Measurements from ENCODE around the gene PLK4.
A peak's percentile ranks its signal among the peaks of the same experiment; 100 is the strongest.

Gene PLK4
- long read RNA-seq, transcript PLK4-209 (15 exons, 3,123 nt): minor isoform, 5 of 149 reads
- long read RNA-seq, transcript PLK4-201 (16 exons, 3,841 nt): major isoform, 74 of 149 reads
- long read RNA-seq, partial matches to known transcripts: 26 of 149 reads
- long read RNA-seq, other reads (novel, unspliced or antisense): 44 of 149 reads

DNA sequence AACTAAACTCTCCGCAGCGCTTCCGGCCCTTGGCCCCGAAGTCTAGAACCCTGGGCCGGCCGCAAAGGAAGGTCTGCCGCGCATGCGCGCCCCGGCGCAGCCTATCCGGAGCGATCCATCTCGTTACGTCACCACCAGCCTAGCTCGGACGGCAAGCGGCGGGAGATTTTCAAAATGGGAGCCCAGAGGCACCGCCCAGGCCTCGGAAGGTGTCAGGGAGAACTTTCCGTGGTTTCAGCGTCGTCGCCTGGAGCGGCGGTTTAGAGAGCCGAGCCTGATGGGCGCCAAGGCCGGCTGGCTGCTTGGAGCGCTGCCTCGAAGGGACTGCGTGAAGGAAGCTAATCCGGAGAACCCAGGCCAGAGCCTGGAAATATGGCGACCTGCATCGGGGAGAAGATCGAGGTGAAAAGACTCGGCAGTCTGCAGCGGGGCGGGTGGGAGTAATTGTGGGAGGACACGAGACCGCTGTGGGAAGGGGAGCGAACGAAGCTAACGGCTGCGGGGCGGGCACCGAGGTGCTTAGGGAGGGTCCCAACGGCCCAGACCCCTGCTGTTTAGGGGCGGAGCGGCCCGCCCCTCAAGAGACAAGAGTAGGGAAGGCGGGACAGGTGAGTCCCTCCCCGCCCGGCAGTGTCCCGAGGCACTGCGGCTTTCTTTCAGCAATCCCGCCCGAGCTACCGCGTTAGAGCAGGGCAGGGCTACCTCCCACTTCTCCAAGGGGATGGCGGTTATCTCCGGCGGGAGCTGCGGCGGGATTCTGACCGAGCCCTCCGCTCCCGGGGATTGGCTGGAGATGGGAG, at the start of gene PLK4:
Gene PLK4 (plus strand): TSS at position 131 of the 800 bp plus-strand sequence. CDS start 242 bp downstream, at position 373.
- peak within 1 kb of the TSS; percentile 64 for H3K4me3 ChIP-seq (replicated peaks; ENCODE audit: insufficient read depth, low read length)
- H3K27me3 ChIP-seq (ENCODE audit: insufficient read depth, poor library complexity, severe bottlenecking): no peaks in the 10 kb centered on the region
- TF ChIP-seq, protein P1, sequence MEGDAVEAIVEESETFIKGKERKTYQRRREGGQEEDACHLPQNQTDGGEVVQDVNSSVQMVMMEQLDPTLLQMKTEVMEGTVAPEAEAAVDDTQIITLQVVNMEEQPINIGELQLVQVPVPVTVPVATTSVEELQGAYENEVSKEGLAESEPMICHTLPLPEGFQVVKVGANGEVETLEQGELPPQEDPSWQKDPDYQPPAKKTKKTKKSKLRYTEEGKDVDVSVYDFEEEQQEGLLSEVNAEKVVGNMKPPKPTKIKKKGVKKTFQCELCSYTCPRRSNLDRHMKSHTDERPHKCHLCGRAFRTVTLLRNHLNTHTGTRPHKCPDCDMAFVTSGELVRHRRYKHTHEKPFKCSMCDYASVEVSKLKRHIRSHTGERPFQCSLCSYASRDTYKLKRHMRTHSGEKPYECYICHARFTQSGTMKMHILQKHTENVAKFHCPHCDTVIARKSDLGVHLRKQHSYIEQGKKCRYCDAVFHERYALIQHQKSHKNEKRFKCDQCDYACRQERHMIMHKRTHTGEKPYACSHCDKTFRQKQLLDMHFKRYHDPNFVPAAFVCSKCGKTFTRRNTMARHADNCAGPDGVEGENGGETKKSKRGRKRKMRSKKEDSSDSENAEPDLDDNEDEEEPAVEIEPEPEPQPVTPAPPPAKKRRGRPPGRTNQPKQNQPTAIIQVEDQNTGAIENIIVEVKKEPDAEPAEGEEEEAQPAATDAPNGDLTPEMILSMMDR (IDR thresholded peaks at IDR 0.05; ENCODE audit: insufficient read depth, low read length): no peak
- TF ChIP-seq, protein P2, sequence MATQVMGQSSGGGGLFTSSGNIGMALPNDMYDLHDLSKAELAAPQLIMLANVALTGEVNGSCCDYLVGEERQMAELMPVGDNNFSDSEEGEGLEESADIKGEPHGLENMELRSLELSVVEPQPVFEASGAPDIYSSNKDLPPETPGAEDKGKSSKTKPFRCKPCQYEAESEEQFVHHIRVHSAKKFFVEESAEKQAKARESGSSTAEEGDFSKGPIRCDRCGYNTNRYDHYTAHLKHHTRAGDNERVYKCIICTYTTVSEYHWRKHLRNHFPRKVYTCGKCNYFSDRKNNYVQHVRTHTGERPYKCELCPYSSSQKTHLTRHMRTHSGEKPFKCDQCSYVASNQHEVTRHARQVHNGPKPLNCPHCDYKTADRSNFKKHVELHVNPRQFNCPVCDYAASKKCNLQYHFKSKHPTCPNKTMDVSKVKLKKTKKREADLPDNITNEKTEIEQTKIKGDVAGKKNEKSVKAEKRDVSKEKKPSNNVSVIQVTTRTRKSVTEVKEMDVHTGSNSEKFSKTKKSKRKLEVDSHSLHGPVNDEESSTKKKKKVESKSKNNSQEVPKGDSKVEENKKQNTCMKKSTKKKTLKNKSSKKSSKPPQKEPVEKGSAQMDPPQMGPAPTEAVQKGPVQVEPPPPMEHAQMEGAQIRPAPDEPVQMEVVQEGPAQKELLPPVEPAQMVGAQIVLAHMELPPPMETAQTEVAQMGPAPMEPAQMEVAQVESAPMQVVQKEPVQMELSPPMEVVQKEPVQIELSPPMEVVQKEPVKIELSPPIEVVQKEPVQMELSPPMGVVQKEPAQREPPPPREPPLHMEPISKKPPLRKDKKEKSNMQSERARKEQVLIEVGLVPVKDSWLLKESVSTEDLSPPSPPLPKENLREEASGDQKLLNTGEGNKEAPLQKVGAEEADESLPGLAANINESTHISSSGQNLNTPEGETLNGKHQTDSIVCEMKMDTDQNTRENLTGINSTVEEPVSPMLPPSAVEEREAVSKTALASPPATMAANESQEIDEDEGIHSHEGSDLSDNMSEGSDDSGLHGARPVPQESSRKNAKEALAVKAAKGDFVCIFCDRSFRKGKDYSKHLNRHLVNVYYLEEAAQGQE (IDR thresholded peaks at IDR 0.05; ENCODE audit: insufficient replicate concordance, low read depth): no peak
- TF ChIP-seq SPI1 (IDR thresholded peaks at IDR 0.05; ENCODE audit: borderline replicate concordance, low read depth): no peak
- peak; percentile 80; the same call in 1 of the 2 replicates for TF ChIP-seq GABPA (IDR thresholded peaks at IDR 0.05; ENCODE audit: low read depth)
- TF ChIP-seq POLR2AphosphoS5 (IDR thresholded peaks at IDR 0.05; ENCODE audit: low read depth): peak; percentile 77
- DNase-seq (ENCODE audit: low read depth in 1 of 2, low spot score in 1 of 2): peak; percentile 89 to 98
- peak within 1 kb of the TSS; percentile 97 for H3K27ac ChIP-seq (replicated peaks)

DNA sequence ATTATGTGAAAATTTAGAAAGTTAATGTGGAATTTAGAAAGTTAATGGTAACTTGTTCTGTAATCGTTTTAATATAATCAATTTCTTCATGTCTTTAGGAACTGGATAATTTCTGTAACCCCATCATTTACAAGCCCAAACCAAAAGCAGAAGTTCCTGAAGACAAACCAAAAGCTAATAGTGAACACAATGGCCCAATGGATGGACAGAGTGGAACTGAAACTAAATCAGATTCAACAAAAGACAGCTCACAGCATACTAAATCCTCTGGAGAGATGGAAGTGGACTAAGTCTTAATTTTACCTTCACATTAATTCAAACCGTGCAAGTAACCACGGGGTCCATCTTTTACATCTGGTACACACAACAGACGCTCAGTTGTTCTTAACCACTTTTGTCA, 48.1 kb upstream of the PLK4 start:
- H3K4me3 ChIP-seq (replicated peaks; ENCODE audit: insufficient read depth, low read length): no peak overlapping the region
- no peaks in the 10 kb centered on the region for H3K27me3 ChIP-seq (ENCODE audit: insufficient read depth, poor library complexity, severe bottlenecking)
- no peak for DNase-seq (ENCODE audit: low read depth in 1 of 2, low spot score in 1 of 2)
- H3K27ac ChIP-seq (replicated peaks): no peak overlapping the region
- TF ChIP-seq SPI1 (IDR thresholded peaks at IDR 0.05; ENCODE audit: borderline replicate concordance, low read depth) (no peak), POLR2AphosphoS5 (IDR thresholded peaks at IDR 0.05; ENCODE audit: low read depth) (no peak), GABPA (IDR thresholded peaks at IDR 0.05; ENCODE audit: low read depth) (no peak)
- TF ChIP-seq, protein P1 (IDR thresholded peaks at IDR 0.05; ENCODE audit: insufficient read depth, low read length): no peak
- TF ChIP-seq, protein P2 (IDR thresholded peaks at IDR 0.05; ENCODE audit: insufficient replicate concordance, low read depth): no peak

GRCh38 chr4:127843704-127844600, 36.7 kb upstream of the PLK4 start:
- Histone ChIP-seq H3K27ac (replicated peaks) (no peak overlapping the region), H3K27me3 (ENCODE audit: insufficient read depth, poor library complexity, severe bottlenecking) (no peaks in the 10 kb centered on the region), H3K4me3 (replicated peaks; ENCODE audit: insufficient read depth, low read length) (no peak overlapping the region)
- DNase-seq (ENCODE audit: low read depth in 1 of 2, low spot score in 1 of 2): no peak
- TF ChIP-seq SPI1 (IDR thresholded peaks at IDR 0.05; ENCODE audit: borderline replicate concordance, low read depth) (no peak), POLR2AphosphoS5 (IDR thresholded peaks at IDR 0.05; ENCODE audit: low read depth) (no peak)
- TF ChIP-seq, protein P1 (IDR thresholded peaks at IDR 0.05; ENCODE audit: insufficient read depth, low read length): no peak
- TF ChIP-seq, protein P2 (IDR thresholded peaks at IDR 0.05; ENCODE audit: insufficient replicate concordance, low read depth): no peak

Data from HL-60 (cell line).